Caco-2 (cell line): Measurements from ENCODE around the gene CLPTM1L. TPM values are rescaled to one million over a fixed set of nuclear protein-coding genes. Genes with fewer than 3 reads are reported as not detected.
A peak's percentile ranks its signal among the peaks of the same experiment; 100 is the strongest.

ENCODE experiments used
- BruUV-seq: library from RNA; stranded (reverse); fragments of 400-500 nt; replicated peaks from 2 replicates; lab custom pipeline; 2021; lab: Mats Ljungman, UMichigan
- CTCF ChIA-PET: fragments of 300-600 bp; sonication (Branson Sonifier 250); formaldehyde crosslinking; loops from one replicate; lab custom pipeline; 2022; ENCODE audit warnings: antibody characterized with exemption; lab: Charles Lee
- POLR2A ChIA-PET: fragments of 300-600 bp; sonication (Branson Sonifier 250); formaldehyde crosslinking; loops from one replicate; lab custom pipeline; 2022; ENCODE audit warnings: antibody characterized with exemption; lab: Charles Lee
- DNase-seq, 2 experiments: peaks; one replicate each; pipeline versions ENCODE4 v3.0.0 to v3.0.0-alpha.2; 2020 to 2022
- H3K27me3 ChIP-seq: replicated peaks from 2 replicates; pipeline ENCODE4 v1.6.0; 2011; ENCODE audit warnings: low read length; ENCODE audit not compliant: control insufficient read depth, insufficient read depth
- H3K36me3 ChIP-seq: 2 replicates; pipeline ENCODE4 v1.5.1; 2011; ENCODE audit warnings: low read length; ENCODE audit not compliant: control insufficient read depth, insufficient read depth
- H3K4me1 ChIP-seq: fragments of 250-450 bp; sonication (Bioruptor Pico); 2 replicates; pipeline ENCODE4 v1.5.1; 2020; ENCODE audit warnings: mild to moderate bottlenecking
- H3K4me3 ChIP-seq: 2 replicates; pipeline ENCODE4 v1.5.1; 2011; ENCODE audit warnings: low read depth, mild to moderate bottlenecking, control low read depth, low read length
- H3K9me3 ChIP-seq: fragments of 250-450 bp; sonication (Bioruptor Pico); 2 replicates; pipeline ENCODE4 v1.5.1; 2020; ENCODE audit warnings: mild to moderate bottlenecking, moderate library complexity
- H3K27ac Mint-ChIP-seq: one replicate; pipeline ENCODE4 v1.8.0; 2022; ENCODE audit warnings: mixed read lengths; ENCODE audit not compliant: unreplicated experiment
- H3K27me3 Mint-ChIP-seq: one replicate; pipeline ENCODE4 v1.8.0; 2022; ENCODE audit warnings: mixed read lengths; ENCODE audit not compliant: insufficient read depth, unreplicated experiment
- H3K36me3 Mint-ChIP-seq: one replicate; pipeline ENCODE4 v1.8.0; 2022; ENCODE audit warnings: mild to moderate bottlenecking, mixed read lengths; ENCODE audit not compliant: insufficient read depth, unreplicated experiment
- H3K4me1 Mint-ChIP-seq: one replicate; pipeline ENCODE4 v1.8.0; 2022; ENCODE audit warnings: low read depth, mixed read lengths; ENCODE audit not compliant: unreplicated experiment
- H3K4me3 Mint-ChIP-seq: one replicate; pipeline ENCODE4 v1.8.0; 2022; ENCODE audit warnings: mild to moderate bottlenecking, moderate library complexity, mixed read lengths; ENCODE audit not compliant: unreplicated experiment
- H3K9me3 Mint-ChIP-seq: one replicate; pipeline ENCODE4 v1.8.0; 2022; ENCODE audit warnings: mixed read lengths; ENCODE audit not compliant: unreplicated experiment
- CTCF ChIP-seq, 2 experiments: fragments of 200-600 bp in 1 of 2; IDR thresholded peaks; 1 replicate in 1 of 2; 2 replicates in 1 of 2; pipeline versions ENCODE4 v1.5.1 to v1.8.0; 2011 to 2022; ENCODE audit warnings: antibody characterized with exemption in 1 of 2, control low read depth in 1 of 2, inconsistent platforms in 1 of 2, low read depth in 1 of 2, low read length in 1 of 2, mild to moderate bottlenecking in 1 of 2, moderate library complexity in 1 of 2; ENCODE audit not compliant: insufficient read depth in 1 of 2, severe bottlenecking in 1 of 2, unreplicated experiment in 1 of 2
- intact Hi-C: fragments of 100-400 bp; cut with micrococcal nuclease; formaldehyde crosslinking; loops from one replicate; pipeline ENCODE4 v1.10.0; 2022; ENCODE audit not compliant: unreplicated experiment
- total RNA-seq: library from RNA; stranded (reverse); gene quantifications from 2 replicates; pipeline ENCODE4 v1.2.3, GENCODE V29; 2022

Gene CLPTM1L
- total RNA-seq, 1 experiment from 2014 or later: 114 TPM

- intact Hi-C loops: no loop called here
- H3K36me3 ChIP-seq: no peaks in the 10 kb centered on the region
- H3K4me3 Mint-ChIP-seq: peak overlapping the region; percentile 65
- no peak overlapping the region for H3K27ac Mint-ChIP-seq
- H3K4me1 ChIP-seq: peaks cover 6% of the 10 kb centered on the region
- DNase-seq: no peak
- POLR2A ChIA-PET: no interaction called here
- no peaks in the 10 kb centered on the region for H3K36me3 Mint-ChIP-seq
- H3K9me3 ChIP-seq: no peaks in the 10 kb centered on the region
- H3K4me1 Mint-ChIP-seq: no peaks in the 10 kb centered on the region
- no peaks in the 10 kb centered on the region for H3K27me3 ChIP-seq
- peaks cover 1% of the 10 kb centered on the region for H3K9me3 Mint-ChIP-seq
- no TSS peak for BruUV-seq
- no peak for TF ChIP-seq CTCF (IDR thresholded peaks at IDR 0.05; ENCODE audit: insufficient read depth in 1 of 2, low read depth in 1 of 2, low read length in 1 of 2, severe bottlenecking in 1 of 2, unreplicated experiment in 1 of 2)
- no peak overlapping the region for H3K4me3 ChIP-seq
- CTCF ChIA-PET: interaction anchor here (0.6 kb wide), 1 partner anchor 351 kb away, joined by 4 read pairs; no protein-coding TSS in a partner anchor
- no peaks in the 10 kb centered on the region for H3K27me3 Mint-ChIP-seq
These were observed 51.3 kb downstream of the CLPTM1L start for GRCh38 chr5:1293416-1294205.

DNA sequence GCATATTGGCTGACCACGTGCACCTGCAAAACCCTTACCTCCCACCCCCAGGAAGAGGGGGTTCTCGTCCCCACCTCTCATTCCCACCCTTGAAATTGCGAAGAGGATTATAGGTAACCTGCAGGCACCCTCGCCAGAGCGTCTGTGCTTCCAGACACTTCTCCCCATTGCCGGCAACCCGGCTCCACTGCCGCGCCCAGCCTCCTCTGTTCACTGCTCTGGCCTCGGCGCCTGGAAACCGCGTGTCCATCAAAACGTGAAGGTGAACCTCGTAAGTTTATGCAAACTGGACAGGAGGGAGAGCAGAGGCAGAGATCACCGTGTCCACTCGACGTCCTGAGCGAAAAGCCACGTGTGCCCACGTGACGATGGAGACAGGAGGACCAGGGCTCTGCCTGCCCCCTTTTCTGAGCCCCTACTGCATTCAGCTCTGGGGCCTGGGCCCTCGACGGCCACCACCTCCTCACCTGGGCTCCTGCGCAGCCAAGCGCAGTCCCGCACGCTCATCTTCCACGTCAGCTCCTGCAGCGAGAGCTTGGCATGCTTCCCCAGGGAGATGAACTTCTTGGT, 52.0 kb downstream of the CLPTM1L start:
- Mint-ChIP-seq H3K4me1 (no peaks in the 10 kb centered on the region), H3K27me3 (no peaks in the 10 kb centered on the region), H3K4me3 (no peak overlapping the region), H3K27ac (no peak overlapping the region), H3K36me3 (no peaks in the 10 kb centered on the region), H3K9me3 (peaks cover 8% of the 10 kb centered on the region)
- Histone ChIP-seq H3K27me3 (no peaks in the 10 kb centered on the region), H3K9me3 (no peaks in the 10 kb centered on the region), H3K4me1 (peaks cover 6% of the 10 kb centered on the region), H3K36me3 (no peaks in the 10 kb centered on the region), H3K4me3 (no peak overlapping the region)
- no peak for TF ChIP-seq CTCF (IDR thresholded peaks at IDR 0.05; ENCODE audit: insufficient read depth in 1 of 2, low read depth in 1 of 2, low read length in 1 of 2, severe bottlenecking in 1 of 2, unreplicated experiment in 1 of 2)
- ChIA-PET CTCF (no interaction called here), POLR2A (no interaction called here)
- no peak for DNase-seq
- no TSS peak for BruUV-seq
- intact Hi-C loops: no loop called here

DNA sequence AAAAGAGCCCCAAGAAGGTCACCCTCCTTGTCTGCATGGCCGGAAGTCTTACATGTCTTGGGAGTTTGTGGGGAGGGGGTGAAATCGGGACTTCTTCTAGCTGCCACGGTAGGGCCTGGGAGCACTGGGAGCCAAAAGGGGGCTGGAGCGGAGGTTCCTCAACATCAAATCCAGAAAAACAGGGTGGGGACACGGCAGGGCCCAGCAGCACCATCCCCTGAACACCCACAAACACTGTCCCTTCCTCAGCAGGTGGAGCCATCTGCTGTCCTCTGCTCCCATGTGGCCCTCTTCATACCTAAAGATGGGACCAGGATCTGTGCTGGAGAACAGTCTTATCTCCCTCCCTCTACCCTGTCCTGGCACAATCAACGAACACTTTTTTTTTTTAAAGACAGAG, 52.8 kb downstream of the CLPTM1L start:
- CTCF ChIA-PET: no interaction called here
- no peak for DNase-seq
- Mint-ChIP-seq H3K27ac (no peak overlapping the region), H3K36me3 (no peaks in the 10 kb centered on the region), H3K27me3 (no peaks in the 10 kb centered on the region), H3K4me3 (no peak overlapping the region), H3K4me1 (no peaks in the 10 kb centered on the region), H3K9me3 (peaks cover 11% of the 10 kb centered on the region)
- Histone ChIP-seq H3K36me3 (no peaks in the 10 kb centered on the region), H3K4me1 (peaks cover 6% of the 10 kb centered on the region), H3K27me3 (no peaks in the 10 kb centered on the region), H3K4me3 (no peak overlapping the region), H3K9me3 (no peaks in the 10 kb centered on the region)
- TF ChIP-seq CTCF (IDR thresholded peaks at IDR 0.05; ENCODE audit: insufficient read depth in 1 of 2, low read depth in 1 of 2, low read length in 1 of 2, severe bottlenecking in 1 of 2, unreplicated experiment in 1 of 2): no peak
- intact Hi-C loops: no loop called here
- POLR2A ChIA-PET: no interaction called here
- BruUV-seq: no TSS peak
